ENCODE data around the gene JAKMIP1. TPM values are rescaled to one million over a fixed set of nuclear protein-coding genes. Genes with fewer than 3 reads are reported as not detected.

The JAKMIP1 gene
- total RNA-seq, 1 donor from 2014 or later = not detected

DNA sequence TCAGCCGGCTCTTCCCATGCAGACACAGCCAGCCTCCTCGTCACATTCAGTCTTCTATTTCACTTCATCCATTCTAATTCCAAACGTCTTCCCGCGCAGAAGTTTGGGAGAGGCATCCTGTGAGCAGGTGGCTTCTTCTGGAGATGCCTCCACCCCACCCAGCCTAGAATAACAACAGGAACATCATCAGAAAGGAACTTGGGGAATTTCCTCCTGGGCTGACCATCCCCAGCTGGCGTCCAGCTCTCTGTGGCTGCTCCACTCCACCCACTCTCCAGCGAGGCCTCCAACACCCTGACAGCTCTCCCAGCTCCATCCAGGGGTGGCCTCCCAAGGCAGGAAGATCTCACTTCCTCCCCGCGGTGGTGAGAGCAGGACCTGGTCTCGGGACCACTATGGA is 176.6 kb downstream of the JAKMIP1 start:
- Mint-ChIP-seq H3K4me3 (ENCODE audit: unreplicated experiment) (no peak overlapping the region), H3K27ac (ENCODE audit: unreplicated experiment) (peak overlapping the region; percentile 50), H3K9me3 (ENCODE audit: unreplicated experiment) (no peaks in the 10 kb centered on the region), H3K4me1 (ENCODE audit: unreplicated experiment) (peaks cover 9% of the 10 kb centered on the region), H3K27me3 (ENCODE audit: unreplicated experiment) (peaks cover 4% of the 10 kb centered on the region), H3K36me3 (ENCODE audit: low read depth, unreplicated experiment) (peaks cover 5% of the 10 kb centered on the region)
- TF ChIP-seq CTCF (IDR thresholded peaks at IDR 0.05; ENCODE audit: unreplicated experiment) = no peak
- no peak for DNase-seq (ENCODE audit: low spot score)

- no peak overlapping the region for H3K27ac Mint-ChIP-seq (ENCODE audit: unreplicated experiment)
- no peaks in the 10 kb centered on the region for H3K9me3 Mint-ChIP-seq (ENCODE audit: unreplicated experiment)
- no peaks in the 10 kb centered on the region for H3K27me3 Mint-ChIP-seq (ENCODE audit: unreplicated experiment)
- TF ChIP-seq CTCF (IDR thresholded peaks at IDR 0.05; ENCODE audit: unreplicated experiment) = no peak
- no peak overlapping the region for H3K4me3 Mint-ChIP-seq (ENCODE audit: unreplicated experiment)
- peaks cover 9% of the 10 kb centered on the region for H3K4me1 Mint-ChIP-seq (ENCODE audit: unreplicated experiment)
- peaks cover 5% of the 10 kb centered on the region for H3K36me3 Mint-ChIP-seq (ENCODE audit: low read depth, unreplicated experiment)
- no peak for DNase-seq (ENCODE audit: low spot score)
Measured at GRCh38 chr4:6022607-6023288, 177.6 kb downstream of the JAKMIP1 start.

GRCh38 chr4:6021831-6022606 is 178.3 kb downstream of the JAKMIP1 start:
- peaks cover 9% of the 10 kb centered on the region for H3K4me1 Mint-ChIP-seq (ENCODE audit: unreplicated experiment)
- no peak for TF ChIP-seq CTCF (IDR thresholded peaks at IDR 0.05; ENCODE audit: unreplicated experiment)
- peaks cover 5% of the 10 kb centered on the region for H3K36me3 Mint-ChIP-seq (ENCODE audit: low read depth, unreplicated experiment)
- no peaks in the 10 kb centered on the region for H3K9me3 Mint-ChIP-seq (ENCODE audit: unreplicated experiment)
- no peak overlapping the region for H3K27ac Mint-ChIP-seq (ENCODE audit: unreplicated experiment)
- no peak overlapping the region for H3K4me3 Mint-ChIP-seq (ENCODE audit: unreplicated experiment)
- H3K27me3 Mint-ChIP-seq (ENCODE audit: unreplicated experiment) = no peaks in the 10 kb centered on the region
- no peak for DNase-seq (ENCODE audit: low spot score)

- DNase-seq (ENCODE audit: low spot score) = no peak
- Mint-ChIP-seq H3K27ac (ENCODE audit: unreplicated experiment) (no peak overlapping the region), H3K4me3 (ENCODE audit: unreplicated experiment) (no peak overlapping the region), H3K27me3 (ENCODE audit: unreplicated experiment) (peaks cover 1% of the 10 kb centered on the region), H3K9me3 (ENCODE audit: unreplicated experiment) (no peaks in the 10 kb centered on the region), H3K36me3 (ENCODE audit: low read depth, unreplicated experiment) (peaks cover 5% of the 10 kb centered on the region), H3K4me1 (ENCODE audit: unreplicated experiment) (peaks cover 9% of the 10 kb centered on the region)
- TF ChIP-seq CTCF (IDR thresholded peaks at IDR 0.05; ENCODE audit: unreplicated experiment) = no peak
Measured at GRCh38 chr4:6020613-6021012, 179.7 kb downstream of the JAKMIP1 start.
